ENCODE measurements around the gene CHRD. TPM values are rescaled to one million over a fixed set of nuclear protein-coding genes. Genes with fewer than 3 reads are reported as not detected.

Gene CHRD
- total and polyA plus RNA-seq, 9 of the 15 experiments (the other 6 are each of a cell fraction or from before 2014, with no cell fraction given): 0.11 to 1.3 (median 0.59) TPM; not detected in 3

DNA sequence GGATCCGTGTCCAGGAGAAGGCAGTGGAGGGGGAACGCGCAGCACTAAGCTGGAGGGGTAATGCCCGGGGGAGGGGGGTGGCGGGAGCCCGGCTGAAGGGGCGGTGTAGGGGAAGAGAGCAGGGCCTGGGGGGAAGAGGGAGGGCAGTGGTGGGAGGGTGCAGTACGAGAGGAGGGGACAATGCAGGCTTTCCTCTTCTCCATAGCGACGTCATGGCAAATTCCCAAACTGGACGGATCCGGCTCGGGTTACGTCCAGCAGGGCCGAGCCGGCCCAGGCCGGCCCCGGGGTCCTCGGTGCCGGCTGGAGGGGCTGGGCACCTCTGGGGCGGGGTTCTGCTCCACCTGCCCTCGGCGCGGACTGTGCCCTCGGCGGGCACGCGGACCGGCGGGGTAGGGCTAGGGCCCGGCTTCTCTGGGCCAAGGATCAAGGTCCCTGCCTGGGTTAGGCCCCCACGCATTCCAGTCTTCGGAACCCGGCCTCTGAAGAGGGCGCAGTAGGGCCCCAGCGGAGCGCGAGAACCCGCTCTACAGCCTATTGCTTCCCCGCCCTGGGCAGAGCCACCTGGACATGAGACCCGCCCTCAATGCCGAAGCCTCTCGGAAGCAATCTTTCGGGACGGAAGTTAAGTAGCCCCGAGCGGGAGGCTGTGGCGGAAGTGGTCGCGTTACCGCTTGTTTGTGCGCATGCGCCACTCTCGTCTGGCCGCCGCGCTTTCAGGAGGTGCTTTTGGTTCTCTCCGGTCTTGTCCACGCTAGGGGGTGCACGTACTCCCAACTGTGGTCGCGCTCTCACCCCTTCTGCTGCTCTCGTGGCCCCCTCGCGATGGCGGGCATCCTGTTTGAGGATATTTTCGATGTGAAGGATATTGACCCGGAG lies 16.9 kb upstream of the CHRD start (continued):
- TF ChIP-seq E4F1 (CRISPR knock-in tag; IDR thresholded peaks at IDR 0.05; ENCODE audit: borderline replicate concordance) (no peak), SP1 (CRISPR knock-in tag; IDR thresholded peaks at IDR 0.05) (peak; percentile 84), GABPA (tag; conservative IDR thresholded peaks at IDR 0.05; ENCODE audit: low read depth) (peak; percentile 97), HNRNPH1 (optimal IDR thresholded peaks at IDR 0.05; ENCODE audit: low read depth, low read length) (no peak), RFX7 (CRISPR knock-in tag; IDR thresholded peaks at IDR 0.05) (no peak), GTF2A2 (tag; IDR thresholded peaks at IDR 0.05) (no peak), XRCC3 (IDR thresholded peaks at IDR 0.05) (no peak), SAFB (IDR thresholded peaks at IDR 0.05; ENCODE audit: borderline replicate concordance, low read depth, low read length) (no peak), ZNF23 (CRISPR knock-in tag; IDR thresholded peaks at IDR 0.05) (no peak), ZNF431 (CRISPR knock-in tag; IDR thresholded peaks at IDR 0.05) (no peak), MYC (IDR thresholded peaks at IDR 0.05; ENCODE audit: low read depth, low read length) (peak; percentile 89), MYC (CRISPR knock-in tag; IDR thresholded peaks at IDR 0.05; ENCODE audit: borderline replicate concordance, low read depth) (0 out of 2 replicates have a peak, but pooled peaks have one; percentile 85), MAX (CRISPR knock-in tag; IDR thresholded peaks at IDR 0.05) (peak; percentile 70), ZBTB11 (CRISPR knock-in tag; IDR thresholded peaks at IDR 0.05) (peak; percentile 46 to 92 (median 51); a peak in 4 of 6 replicates), TEAD2 (tag; IDR thresholded peaks at IDR 0.05) (no peak), NR4A1 (CRISPR knock-in tag; IDR thresholded peaks at IDR 0.05) (no peak), NR4A1 (tag; IDR thresholded peaks at IDR 0.05) (no peak), STAG1 (CRISPR knock-in tag; IDR thresholded peaks at IDR 0.05; ENCODE audit: borderline replicate concordance) (no peak), DEAF1 (CRISPR knock-in tag; IDR thresholded peaks at IDR 0.05) (peak; percentile 89), SPI1 (IDR thresholded peaks at IDR 0.05; ENCODE audit: borderline replicate concordance, low read depth, low read length) (peak; percentile 45; the same call in 1 of the 2 replicates)

Data from K562 (cell line).